Raji (cell line): ENCODE data around the gene CPLX1.

ENCODE experiments used
- POLR2A ChIP-seq: IDR thresholded peaks from 2 replicates; pipeline ENCODE4 v1.6.1; 2011; ENCODE audit warnings: low read depth, low read length, control low read depth; ENCODE audit not compliant: insufficient read depth

The CPLX1 gene

DNA sequence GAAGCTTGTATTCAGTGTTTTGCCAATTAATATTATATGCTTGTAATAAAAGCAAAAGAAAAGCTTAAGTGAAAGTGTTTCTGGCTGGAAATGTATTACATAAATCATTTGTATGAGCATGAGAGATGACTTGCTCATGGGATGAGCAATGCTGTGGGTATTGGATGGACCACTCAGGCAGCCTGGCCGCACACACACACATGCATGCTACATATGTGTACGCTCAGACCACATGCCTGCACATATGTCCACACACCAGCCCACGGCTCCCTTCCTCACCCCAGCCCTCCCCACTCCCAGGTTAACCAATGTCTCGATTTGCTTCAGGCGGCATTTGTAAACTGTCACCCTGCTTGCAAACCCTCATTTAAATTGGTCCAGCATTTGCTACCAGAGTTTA, 55.9 kb downstream of the CPLX1 start:
- TF ChIP-seq POLR2A, result no peak

DNA sequence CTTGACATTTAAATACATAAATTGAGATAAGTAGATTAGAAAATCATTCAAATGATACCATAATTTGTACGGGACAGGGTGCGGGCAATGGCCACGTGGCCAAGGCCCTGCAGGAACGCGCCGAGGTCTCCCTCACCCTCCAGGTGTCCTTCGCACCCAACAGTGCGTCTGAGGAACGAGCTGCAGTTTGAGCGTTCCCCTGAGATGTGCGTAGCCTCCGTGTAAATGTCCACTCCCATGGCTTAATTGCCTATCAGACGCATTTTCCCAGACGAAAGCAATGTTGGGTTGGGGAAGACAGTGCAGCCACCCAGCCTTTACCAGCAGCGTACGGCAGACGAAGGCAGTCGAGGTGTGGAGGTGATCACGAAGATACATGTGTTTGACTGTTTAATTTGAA, 56.4 kb downstream of the CPLX1 start:
- no peak for TF ChIP-seq POLR2A

DNA sequence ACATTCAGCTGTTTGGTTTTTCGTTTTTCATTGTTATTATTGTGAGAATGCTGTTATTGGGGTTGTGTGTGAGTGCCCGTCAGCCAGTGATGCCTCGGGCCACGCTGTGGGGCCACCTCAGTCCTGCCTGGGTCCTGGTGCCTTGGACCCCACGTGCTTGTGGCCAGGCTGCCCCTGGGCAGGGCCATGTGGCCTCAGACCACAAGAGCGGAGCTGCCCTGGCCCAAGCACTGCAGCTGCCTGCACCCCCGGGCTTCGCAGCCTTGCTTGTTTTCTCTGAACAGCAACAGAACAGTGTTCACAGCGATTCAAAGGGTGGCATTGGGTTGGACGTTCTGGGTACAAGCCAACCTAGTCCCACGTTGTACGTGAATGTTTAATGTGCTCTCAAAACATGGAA, 56.9 kb downstream of the CPLX1 start:
- TF ChIP-seq POLR2A, result no peak

DNA sequence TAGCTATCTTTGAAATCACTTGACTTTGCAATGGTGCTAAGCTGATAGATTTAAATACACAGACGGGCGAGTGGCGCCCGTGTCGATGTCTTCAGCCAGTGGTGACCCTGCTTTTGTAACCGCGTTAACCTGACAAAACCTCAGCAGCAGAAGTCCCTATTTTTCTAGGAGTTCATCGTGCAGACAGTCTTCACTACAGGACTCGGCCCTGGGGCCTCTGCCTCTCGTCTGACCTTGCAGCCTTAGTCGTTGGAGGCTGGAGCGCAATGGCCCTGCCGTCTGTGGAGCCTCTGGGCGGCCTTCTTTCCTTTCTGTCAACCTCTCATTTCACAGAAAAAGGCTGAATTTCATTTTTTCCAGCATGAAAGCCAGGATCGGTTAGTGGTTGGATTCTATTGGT, 57.9 kb downstream of the CPLX1 start:
- no peak for TF ChIP-seq POLR2A

DNA sequence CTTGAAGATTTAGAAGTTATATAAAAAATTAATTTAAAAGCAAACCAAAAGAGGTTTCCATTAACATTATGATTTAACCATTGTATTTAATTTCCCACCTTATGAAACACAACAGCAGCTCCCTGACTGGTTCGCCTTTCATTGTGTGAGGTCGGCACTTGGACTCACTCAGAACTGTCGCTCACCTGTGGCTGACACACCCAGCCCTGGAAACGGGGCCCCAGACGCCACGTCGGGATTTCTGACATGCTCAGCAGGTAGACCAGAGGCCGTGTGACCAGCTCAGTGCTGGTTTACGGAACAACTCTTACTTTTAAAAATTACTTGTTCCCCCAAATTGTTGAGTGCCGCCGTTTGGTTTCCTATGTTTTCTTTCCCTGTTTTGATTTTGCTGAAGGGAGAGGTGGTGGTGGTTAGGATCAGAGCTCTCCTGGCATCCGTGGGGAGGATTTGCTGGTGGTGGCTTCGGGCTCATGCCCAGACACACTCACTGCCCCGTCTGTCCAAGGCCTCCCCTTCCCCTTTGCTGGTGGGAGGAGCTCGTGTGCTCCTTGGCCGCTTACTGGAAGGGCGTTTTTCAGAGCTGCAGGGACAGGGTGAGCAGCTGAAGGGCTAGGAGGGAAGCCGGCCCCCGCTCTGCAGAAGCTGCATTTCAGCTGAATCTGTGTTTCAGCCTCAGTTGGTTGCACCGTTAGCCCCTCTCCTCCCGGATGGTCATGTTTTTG, 59.2 kb downstream of the CPLX1 start:
- TF ChIP-seq POLR2A, result no peak

DNA sequence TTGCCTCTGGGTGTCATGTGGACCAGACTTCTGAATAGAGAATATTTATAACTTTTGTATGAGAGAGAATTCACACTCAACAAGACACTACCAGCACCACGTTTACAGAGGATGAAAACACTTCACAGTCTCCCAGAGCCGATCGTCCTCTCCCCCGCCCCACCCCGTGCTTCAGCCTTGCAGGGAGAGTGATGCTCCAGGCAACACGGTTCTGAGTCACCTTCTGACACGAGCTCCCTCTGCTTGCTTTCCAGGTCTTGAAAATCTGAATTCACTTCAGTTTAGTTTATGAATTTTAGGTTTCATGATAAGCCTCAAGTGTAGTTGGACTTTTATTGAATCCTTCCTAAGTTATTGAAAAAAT, 59.8 kb downstream of the CPLX1 start:
- no peak for TF ChIP-seq POLR2A

DNA sequence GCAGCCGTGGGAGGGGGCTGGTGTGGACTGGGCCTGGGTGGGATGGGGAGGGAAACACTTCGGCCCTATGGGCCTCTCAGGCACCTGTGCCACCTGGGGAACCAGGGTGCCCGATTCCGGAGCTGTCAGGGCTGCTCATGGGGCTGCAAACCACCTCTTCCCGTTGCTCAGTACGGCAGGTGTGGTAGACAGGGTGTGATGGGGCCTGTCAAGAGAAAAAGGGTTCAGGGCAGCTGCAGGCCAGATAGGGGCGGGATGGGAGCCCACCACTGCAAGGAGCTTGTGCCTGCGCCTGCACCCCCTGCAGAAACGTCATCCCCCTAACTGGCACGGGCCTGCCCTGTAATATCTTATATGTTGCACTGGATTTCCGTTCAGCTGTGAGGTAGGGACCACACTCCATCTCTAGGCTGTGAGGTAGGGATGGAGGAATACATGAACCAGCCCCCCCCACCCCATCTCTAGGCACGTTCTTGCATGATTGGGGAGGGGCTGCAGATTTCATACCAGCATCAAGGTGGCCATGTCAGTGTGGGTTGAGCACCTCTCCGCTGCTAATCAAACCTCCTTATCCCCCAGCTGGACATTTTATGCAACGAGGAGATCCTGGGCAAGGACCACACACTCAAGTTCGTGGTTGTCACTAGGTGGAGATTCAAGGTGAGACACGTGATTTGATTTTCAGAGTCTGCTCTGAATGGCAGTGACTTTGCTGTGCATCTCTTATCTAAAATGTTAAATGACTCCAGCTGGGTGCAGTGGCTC, 61.3 kb downstream of the CPLX1 start:
- TF ChIP-seq POLR2A, result no peak

DNA sequence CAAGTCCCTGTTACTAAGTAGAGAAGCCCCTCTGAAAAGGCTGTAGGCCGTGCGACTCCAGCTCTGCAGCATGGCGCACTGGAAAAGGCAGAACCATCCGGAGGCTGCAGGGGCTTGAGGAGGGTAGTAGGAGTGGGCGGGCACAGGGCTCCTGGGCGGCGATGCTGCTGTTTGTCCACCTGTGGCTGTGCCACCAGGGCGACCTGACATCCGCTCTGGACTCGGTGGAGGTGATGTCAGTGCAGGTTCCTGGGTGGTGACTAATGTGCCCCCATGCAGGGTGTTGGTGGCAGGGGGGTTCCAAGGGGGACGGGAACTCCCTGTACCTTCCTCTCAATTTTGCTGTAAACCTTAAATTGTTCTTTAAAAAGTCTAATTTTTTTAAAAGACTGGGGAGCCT, 62.0 kb downstream of the CPLX1 start:
- TF ChIP-seq POLR2A, result no peak

DNA sequence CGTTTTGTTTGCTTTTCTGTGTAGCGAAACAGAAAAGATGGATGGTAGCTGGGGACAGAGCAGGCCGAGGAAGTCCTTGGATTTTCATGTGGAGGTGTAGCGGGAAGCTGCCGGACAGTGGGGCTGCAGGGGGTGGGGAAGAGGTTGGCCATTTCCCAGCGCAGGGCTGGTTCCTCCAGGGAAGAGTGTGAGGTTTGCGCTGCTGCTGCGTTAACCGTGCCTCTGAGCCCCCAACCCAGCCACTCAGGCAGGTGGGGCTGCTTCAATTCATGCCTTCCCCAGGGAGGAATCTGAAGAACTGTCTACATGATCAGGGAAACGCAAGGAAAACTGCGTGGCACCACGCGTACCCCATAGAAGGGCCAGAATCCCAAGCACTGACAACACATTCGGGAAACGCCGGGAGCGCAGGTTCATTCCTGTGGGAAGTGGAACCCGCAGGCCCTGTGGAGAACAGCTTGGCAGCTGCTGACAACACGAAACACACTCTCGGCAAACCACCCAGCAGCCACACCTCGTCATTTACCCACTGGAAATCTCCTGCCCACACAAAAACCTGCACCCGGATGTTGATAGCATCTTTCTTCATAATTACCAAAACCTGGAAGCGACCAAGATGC, 62.6 kb downstream of the CPLX1 start:
- TF ChIP-seq POLR2A, result no peak

DNA sequence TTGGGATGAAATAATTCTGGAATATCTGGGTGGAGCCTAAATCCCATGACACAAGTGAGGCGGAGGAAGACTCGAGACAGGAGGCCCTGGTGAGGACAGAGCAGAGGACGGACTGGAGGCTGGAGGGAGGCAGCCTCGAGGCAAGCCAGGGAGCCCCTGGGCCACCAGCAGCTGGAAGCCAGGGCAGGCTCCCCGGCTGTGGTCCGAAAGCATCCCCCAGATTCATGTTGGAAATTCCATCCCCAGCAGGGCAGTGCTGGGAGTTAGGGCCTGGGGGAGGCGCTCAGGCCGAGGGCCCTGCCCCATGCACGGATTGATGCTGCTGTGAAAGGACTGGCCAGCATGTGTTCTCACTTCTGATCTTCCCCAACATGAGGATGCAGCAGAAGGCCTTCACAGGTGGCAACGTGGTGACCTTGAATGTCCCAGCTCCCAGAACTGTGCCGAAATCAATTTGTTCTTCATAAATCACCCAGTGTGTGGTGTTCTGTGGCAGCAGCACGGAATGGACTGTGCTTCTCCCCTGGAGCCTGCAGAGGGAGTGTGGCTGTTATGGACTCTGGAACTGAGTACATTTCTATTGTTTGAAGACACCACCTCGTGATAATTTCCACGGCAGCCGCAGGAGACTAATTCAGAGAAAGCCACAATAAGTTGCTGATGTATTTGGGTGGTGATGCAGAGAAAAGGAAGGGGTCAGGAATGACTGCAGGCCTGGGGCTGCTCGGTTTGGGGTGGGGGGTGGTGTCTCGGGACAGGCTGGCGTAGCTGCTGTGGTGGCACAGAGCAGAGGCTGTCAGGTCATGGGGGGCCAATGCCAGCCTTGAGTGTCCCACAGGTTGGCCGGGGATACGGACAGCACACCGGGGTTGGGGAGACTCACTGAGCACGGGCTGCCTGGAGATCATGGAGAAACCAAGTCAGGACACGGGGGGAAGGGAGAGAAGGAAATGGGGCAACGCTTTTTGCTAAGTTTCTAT, 63.4 kb downstream of the CPLX1 start:
- TF ChIP-seq POLR2A, result no peak

DNA sequence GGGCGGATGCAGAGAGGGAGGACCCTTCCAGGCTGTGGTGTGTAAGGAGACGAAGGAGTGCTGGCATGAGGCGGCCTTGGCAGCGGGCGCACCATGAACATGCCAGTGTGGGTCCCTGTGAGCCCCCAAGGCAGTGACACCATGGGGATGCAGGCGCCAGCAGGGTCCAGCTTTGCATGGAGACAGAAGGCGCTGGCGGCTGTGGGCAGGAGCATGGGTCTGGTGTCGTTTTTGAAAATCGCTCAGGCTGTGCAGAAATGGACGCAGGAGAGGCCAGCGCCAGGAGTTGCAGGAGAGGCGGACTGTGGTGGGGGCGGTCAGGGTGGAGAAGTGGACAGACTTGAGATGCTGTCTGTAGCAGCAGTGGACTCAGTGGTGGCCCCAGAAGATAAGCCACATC, 64.2 kb downstream of the CPLX1 start:
- no peak for TF ChIP-seq POLR2A

DNA sequence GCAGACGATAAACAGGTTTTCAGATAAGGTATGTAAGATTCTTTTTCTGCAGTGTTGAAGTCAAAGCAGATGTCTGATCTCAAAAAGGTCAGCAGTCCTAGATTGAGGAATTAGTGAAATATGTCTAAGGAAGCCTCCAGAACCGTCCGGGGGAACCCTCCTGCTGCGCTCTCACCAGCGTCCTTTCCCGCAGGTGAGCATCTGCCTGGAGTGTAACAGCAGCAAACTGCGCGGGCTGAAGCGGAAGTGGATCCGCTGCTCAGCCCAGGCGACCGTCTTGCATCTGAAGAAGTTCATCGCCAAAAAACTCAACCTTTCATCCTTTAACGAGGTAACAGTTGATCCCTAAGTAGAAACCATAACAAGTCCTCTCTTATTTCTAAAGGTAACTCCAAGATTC, 64.8 kb downstream of the CPLX1 start:
- TF ChIP-seq POLR2A, result no peak

DNA sequence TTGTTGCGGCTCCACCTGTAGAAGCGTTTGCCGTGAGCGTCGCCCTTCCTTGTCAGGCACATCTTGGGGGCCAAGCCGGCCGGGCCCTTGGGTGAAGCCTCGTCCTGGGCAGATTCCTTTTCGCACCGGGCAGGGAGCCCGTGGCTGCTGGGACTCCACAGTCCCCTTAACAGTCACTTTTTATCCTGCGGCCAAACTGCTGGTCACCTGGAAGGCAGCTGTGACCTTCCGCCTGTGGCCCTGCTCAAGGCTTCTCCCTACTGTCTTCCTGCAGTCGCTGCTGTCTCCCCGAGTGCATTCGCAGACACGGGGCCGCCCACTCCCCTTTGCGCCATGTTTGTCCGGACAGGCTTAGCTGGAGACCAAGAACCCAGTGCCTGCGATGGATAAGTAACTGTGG, 65.3 kb downstream of the CPLX1 start:
- TF ChIP-seq POLR2A, result no peak

DNA sequence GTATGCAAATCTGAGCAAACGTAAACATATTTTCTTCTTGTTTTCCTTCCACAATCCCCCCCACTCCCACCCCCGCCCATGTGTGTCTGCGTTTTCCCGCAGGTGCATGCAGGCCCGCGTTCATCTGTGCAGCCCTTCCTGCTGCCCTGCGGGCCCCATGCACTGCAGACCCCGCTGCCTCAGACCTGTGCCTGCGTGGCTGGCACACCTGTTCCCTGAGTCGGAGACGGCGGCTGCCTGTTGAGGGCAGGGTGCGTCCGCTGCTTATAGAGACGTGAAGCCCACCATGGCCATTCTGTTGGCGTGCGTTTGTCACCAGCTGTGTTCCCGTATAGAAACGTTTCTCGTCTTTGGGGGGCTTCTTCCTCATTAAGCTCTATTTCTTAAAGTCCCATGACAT, 68.8 kb downstream of the CPLX1 start:
- no peak for TF ChIP-seq POLR2A
